DMS114 treated with DMSO at 0.1 percent for 48 hours (cell line): ENCODE results near the gene KIF7.

ENCODE experiments used
- DNase-seq: peaks from one replicate; lab custom pipeline; 2025; ENCODE audit not compliant: unreplicated experiment; lab: John Stamatoyannopoulos, UW

KIF7 gene

DNA sequence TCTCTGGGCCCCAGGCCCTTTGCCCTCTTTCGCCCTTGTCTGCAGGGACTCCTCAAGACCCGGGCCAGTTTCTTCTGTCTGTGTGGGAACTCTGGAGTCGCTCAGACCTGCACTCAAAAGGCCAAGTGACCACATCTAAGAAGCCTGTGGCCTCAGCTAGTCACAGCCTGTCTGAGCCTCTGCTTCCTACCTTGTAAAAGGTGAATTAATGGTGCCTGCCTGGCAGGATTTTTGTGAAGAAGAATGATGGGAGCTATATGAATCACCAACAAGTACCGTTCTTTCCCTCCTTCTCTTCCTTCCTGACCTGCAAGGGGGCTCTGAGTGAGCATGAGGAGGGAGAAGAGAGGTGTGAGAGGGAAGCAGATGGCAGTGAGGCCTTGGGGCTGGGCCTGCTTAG, 16.4 kb upstream of the KIF7 start:
- no peak for DNase-seq

DNA sequence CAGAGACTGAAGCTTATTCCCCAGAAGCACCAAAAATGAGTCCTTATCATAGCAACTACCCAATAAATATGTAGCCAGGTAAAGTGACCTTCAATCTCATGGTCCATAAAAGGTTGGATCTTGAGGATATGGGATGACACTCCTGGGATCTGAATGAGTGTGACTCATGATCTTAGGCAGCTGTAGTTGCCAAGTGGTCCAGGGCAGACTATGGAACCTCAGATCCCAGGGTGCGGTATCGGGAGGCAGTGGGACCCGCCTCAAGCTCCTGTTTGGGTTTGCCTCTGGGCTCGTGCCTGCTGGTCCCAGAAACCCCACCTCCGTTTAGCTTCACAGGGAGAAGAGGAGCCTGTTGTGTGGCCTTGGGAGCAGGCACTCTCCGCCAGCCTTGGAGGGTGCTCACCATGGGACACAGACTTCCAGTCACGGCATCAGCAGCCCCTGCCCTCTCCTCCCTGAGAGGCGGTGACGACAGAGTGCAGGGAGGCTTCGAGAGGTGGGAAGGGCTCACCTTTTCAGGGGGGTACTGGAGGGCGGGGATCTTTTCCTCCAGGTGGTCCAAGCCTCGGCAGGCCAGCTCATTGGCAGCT, 15.8 kb upstream of the KIF7 start:
- no peak for DNase-seq

DNA sequence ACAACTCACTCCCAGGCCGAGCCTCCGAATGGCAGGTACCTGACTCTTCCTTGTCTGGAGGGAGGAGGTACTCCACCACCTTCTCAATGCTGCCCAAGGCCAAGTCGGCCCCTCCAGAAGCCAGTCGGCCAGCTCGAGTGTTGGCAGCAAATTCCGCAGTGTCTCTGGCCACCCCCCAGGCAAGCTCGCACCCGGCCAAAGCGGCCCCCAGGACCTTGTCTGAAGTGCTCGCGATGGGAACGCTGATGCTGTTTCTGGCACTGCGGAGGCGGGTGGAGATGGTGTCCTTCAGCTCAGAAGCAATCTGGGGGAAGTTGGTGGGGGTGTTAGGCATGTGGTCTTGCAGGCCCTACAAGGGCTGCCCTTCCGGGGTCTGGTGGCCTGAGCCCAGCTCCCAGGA, 14.7 kb upstream of the KIF7 start:
- DNase-seq: no peak

DNA sequence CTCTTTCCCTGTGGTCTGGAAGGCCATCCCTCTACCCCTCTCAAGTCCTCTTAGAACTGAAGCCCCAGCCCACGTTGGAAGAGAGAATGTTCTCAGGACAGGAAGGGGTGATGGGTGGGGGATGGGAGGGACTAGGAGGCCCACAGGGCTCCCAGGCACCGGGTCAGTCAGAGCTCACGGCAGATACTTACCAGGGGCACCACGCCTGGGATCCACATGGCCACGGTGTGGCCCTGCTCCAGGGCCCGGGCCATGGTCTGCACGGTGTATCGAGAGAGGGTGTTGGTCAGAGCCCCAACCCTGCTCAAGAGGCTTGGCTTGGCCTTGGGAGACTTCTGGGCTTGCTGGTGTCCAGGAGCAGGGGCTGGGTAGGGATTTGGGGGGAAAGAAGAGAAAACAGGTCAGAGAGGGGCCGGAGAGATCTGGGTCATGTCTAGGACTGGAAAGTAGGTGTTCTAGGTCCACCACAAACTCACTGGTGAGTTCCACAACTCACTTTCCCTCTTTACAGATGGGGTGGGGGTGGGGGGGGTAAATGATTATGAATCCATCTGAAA, 14.1 kb upstream of the KIF7 start:
- DNase-seq: no peak

DNA sequence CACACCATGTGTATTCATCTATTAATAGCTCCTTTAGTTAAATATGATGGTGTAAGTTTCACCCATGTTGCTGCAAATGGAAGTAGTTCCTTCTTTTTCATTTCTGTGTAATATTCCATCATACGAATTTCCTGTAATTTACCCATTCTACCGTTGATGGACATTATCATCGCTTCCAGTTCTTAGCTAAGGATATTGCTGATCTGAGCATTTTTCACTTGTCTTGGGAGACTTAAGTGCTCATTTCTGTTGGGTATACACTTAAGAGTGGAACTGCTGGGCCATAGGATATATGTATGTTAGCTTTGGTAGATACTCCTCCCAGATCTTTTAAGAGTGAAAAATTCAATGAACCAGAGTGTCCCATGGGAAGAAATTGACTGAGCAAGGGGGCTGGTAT, 12.9 kb upstream of the KIF7 start:
- DNase-seq: no peak

GRCh38 chr15:89667706-89667960, 12.4 kb upstream of the KIF7 start:
- DNase-seq: no peak

DNA sequence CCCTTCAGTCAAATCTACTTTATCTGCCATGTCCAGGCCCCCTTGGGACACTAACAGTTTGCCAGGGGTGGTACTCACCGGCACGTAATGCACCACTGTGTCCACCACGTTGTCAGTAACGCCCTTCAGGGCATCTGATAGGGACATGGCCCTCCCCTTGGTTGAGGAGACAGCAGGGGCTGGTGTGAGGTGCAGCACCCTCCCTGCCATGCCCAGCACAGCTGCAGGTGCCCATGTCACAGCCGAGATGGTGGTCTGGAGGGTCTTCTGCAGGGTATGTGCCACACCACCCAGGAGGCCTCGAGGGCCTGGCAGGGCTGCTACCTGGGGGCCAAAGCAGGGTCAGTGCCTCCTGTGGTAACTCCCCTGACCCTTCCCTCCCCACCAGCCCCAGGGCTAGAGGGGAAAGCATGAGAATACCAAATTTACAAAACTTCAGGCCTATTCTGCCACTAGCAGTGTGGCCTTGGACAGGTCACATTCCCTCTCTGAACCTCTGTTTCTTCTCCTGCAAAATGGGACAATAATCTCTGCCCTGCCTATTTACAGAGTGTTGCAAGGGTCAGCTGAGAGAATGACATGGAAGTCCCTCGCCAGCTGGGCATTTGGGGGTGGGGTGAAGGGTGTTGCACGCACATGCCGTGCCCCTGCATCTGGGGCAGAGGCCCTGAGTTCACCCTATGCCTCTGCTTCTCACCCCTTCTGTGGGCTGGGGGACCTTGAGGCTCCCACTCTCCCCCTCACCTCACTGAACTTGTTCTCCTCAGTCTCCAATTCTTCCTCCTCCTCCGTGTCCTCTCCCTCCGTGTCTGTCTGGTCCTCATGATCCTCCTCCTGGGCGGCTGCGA, 11.8 kb upstream of the KIF7 start:
- DNase-seq: no peak

DNA sequence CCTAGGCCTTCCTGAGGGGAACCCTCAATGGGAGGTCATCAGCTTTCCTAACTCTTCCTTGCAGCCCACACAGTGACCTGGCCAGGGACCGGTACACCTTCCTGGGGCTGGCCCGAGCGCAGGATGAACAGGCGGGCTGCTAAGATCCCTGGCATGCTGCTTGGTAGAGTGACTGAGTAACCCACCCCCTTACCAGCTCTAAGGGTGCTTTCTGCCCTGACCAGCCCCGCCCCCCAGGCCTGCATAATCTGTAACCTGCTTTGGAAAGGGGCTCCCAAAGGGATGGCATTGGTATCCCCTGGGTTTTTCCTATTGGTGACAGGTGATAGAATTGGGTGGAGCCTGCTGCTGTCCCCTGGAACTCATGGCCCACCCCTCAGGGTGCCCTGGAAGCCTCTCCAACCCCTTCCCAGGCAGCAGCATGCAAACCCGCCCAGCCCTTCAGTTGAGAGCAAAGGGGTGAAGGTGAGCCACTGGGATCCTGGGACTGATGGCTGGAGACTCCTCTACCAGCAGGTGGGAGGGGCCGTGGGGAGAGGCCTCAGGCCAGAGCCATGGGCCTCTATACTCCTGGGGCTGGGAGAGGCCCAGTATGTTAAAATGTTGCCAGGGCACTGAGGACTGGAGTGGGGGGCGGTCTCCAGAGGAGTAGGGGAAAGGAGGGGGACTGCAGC, 11.1 kb upstream of the KIF7 start:
- no peak for DNase-seq

GRCh38 chr15:89665449-89666181, 10.3 kb upstream of the KIF7 start:
- no peak for DNase-seq

- DNase-seq: no peak
Measured at GRCh38 chr15:89664441-89665350, 9.4 kb upstream of the KIF7 start.

DNA sequence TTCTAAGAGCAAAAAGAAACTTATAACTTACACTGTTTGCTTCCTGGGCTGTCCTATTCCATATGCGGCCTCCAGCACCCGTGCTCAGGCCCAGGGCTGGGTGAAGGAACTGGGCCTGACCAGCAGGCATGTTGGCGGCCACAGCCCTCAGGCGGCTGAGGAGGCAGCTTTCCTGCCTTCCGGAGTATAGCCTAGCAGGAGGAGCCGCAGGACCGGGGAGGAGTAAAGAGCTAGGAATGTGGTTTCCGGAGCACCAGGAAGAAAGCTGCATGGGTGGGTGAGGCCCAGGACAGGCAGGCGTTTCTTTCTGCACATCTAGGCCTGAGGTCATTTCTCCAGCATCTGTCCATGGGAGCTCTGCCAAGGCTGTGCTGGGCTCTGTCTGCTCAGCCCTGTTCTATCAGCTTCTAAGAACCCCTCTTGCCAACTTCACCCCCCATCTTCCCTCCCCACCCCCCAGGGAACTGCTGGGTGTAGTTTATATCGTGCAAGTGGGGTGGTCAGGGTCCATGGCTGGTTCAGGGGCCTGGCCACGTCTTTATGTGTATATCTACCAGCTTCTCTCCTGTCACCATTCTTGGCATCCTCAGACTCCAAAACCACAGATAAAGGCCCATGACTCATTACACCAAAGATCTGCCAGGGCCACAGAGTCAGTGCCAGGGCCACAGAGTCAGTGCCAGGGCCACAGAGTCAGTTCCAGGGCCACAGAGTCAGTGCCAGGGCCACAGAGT, 7.8 kb upstream of the KIF7 start:
- DNase-seq: no peak

DNA sequence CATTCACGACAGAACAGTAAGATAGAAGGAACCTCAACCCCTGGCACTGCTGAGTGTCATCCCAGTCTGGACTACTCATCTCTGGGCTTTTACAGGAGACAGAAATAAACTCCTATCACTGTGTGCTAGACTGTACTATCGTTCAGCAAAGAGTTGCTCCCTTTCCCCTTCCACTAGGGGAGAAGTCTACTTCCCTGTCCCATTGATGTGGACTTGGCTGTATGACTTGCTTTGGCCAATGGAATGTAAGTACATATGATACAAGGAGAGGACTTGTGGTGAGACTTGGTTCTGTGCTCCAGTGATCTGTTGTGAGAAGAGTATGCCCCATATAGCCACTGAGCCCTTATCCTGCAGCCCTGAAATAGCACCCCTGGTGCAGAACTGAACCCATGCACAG, 5.3 kb upstream of the KIF7 start:
- DNase-seq: no peak

GRCh38 chr15:89659295-89659694, 4.0 kb upstream of the KIF7 start:
- DNase-seq: no peak

DNA sequence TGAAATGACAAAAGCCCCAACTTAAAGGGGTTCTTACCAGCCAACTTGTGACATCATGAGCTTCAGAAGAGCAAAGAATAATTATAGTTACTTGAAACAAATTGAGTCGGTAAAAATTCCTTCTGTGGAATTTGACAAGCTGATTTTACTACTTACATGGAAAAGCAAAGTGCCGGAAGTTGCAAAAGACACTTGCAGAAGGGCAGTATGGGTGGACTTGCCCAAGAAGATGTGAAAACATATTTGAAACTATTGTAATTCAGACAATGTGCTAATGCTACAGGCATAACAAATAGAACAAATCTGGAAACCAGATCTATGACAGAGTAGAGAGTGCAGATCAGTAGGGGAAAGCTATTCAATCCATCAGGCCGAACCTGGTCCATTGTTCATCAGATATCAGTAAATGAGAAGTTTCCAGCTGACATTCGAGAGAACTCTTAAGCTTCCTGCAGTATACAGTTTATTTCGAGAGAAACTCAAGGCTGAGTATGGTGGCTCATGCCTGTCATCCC, 2.5 kb upstream of the KIF7 start:
- DNase-seq: no peak

DNA sequence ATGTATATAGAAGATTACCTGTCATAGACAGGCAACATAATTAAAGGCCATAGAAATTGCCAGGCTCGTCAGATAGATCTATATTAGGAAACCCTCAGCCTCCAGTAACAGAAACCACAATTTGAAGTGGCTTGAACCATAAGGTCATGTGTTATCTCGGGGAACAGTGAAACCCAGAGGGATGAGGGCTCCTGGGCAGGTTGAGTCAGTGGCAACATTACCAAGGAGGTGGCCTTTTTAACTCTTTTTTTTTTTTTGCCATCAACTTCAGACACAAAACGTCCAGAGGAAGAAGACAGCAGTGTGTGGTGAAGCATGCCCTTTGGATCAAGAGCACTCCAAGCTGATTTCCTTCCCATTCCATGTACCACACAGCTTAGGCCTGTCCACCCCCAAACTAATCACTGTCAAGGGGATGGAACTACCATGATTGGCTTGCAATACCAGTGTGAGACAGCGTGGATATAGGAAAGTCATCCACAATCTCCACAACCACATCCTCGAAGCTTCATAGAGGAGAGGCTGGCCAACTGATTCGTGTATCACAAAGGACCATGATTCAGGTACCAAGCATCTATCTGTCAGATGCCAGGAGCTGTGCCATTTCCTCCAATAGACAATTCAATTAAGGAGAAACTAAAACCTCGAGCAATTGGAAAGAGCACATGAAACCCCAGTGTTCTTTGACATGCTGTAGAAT, 999 bp upstream of the KIF7 start:
- DNase-seq: no peak

DNA sequence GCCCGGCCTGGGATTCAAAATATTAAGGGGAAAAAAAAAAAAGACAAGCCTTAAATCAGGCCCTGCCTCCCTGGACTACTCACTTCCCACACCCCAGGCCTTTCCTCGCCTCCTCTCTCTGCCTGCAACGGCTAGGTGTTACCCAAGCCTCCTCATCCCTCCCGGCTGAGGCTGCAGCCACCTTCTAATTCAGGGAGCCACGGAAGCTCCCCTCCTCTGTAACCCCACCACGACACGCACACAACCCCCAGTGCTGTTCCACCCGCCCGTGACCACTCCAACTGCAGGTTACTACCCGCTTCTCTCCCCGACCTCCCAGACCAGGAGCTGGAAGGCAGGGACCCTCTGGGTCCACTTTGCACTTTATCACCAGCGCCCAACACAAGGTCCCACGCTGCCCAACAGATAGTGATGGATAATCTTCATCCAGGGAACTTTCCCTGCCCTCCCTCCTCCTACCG, 936 bp downstream of the KIF7 start:
- no peak for DNase-seq

- no peak for DNase-seq
Measured at GRCh38 chr15:89653578-89653977, 1.7 kb downstream of the KIF7 start.

DNA sequence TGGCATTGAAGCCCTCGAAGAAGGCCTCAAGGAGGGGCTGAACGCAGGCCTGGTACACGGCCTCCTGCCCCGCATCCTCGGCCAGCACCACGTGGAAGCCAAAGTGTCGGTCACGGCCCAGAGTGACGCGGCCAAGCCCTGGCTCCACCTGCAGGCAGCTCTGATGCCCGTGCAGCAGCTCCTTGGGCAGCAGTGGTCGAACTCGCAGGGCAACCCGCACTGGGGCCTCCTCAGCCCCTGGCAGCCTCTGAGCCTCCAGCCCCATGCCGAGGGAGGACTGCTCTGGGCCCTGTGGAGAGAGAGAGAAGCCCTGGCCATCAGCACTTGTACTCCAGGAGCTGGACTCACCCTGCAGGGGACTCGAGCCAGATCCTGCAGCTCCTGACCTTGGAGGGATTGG, 2.6 kb downstream of the KIF7 start:
- DNase-seq: no peak

DNA sequence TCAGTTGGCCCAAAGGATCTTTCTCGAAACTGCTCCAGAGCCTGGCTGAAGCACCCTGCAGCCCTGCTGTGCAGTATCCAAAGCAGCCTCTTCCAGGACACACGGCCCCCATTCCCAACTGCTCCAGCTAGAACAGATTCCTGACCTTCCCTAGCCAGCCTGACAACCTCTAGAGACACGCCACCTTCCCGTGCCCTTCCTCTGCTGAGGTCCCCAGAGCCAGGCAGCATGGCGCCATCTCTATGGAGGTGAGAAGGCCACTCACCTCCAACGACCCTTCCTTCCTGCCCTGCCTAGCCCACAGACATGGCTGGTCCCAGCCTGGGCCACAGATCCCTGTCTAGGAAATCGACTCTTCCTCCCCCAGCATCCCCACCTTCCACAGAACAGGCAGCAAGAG, 3.1 kb downstream of the KIF7 start:
- no peak for DNase-seq
